ENCODE data around the gene CHTF18. TPM values are rescaled to one million over a fixed set of nuclear protein-coding genes. Genes with fewer than 3 reads are reported as not detected.

CHTF18 gene
- polyA plus RNA-seq, 2 donors, result 14.8 to 28.9 TPM

GRCh38 chr16:759110-759910 lies 29.1 kb upstream of the CHTF18 start:
- Histone ChIP-seq H3K27ac (ENCODE audit: low read depth in 2 of 2, low read length in 1 of 2) (peak overlapping the region; percentile 50 to 59), H3K36me3 (ENCODE audit: control insufficient read depth in 2 of 2, insufficient read depth in 2 of 2, low read length in 1 of 2) (no peaks in the 10 kb centered on the region), H3K4me3 (ENCODE audit: low read depth in 1 of 2, low read length in 2 of 2) (no peak overlapping the region), H3K9me3 (ENCODE audit: control insufficient read depth in 2 of 2, insufficient read depth in 1 of 2, low read depth in 1 of 2, low read length in 1 of 2) (no peaks in the 10 kb centered on the region), H3K27me3 (ENCODE audit: control insufficient read depth in 1 of 2, insufficient read depth in 2 of 2, low read length in 2 of 2) (no peaks in the 10 kb centered on the region), H3K4me1 (ENCODE audit: control insufficient read depth in 2 of 2, insufficient read depth in 2 of 2, low read length in 1 of 2) (peaks cover 0 to 5% of the 10 kb centered on the region in 2 donors)
- WGBS, 2 donors, result 68 to 70% methylated on average over 34 of the region's 34 CpGs

- Histone ChIP-seq H3K4me3 (ENCODE audit: low read depth in 1 of 2, low read length in 2 of 2) (no peak overlapping the region), H3K27ac (ENCODE audit: low read depth in 2 of 2, low read length in 1 of 2) (peak overlapping the region; percentile 50 to 59), H3K36me3 (ENCODE audit: control insufficient read depth in 2 of 2, insufficient read depth in 2 of 2, low read length in 1 of 2) (no peaks in the 10 kb centered on the region), H3K4me1 (ENCODE audit: control insufficient read depth in 2 of 2, insufficient read depth in 2 of 2, low read length in 1 of 2) (peaks cover 0 to 5% of the 10 kb centered on the region in 2 donors), H3K9me3 (ENCODE audit: control insufficient read depth in 2 of 2, insufficient read depth in 1 of 2, low read depth in 1 of 2, low read length in 1 of 2) (no peaks in the 10 kb centered on the region), H3K27me3 (ENCODE audit: control insufficient read depth in 1 of 2, insufficient read depth in 2 of 2, low read length in 2 of 2) (no peaks in the 10 kb centered on the region)
- 41 to 58% methylated on average over 15 of the region's 15 CpGs for WGBS, 2 donors
Measured at GRCh38 chr16:760065-760464, 28.4 kb upstream of the CHTF18 start.

GRCh38 chr16:760545-761343 lies 27.7 kb upstream of the CHTF18 start, which contains the start of gene MSLN:
MSLN (plus strand) TSS chr16:760734; CDS start chr16:762681, 1,947 bp downstream.
- Histone ChIP-seq H3K4me3 (ENCODE audit: low read depth in 1 of 2, low read length in 2 of 2) (no peak within 1 kb of the TSS), H3K9me3 (ENCODE audit: control insufficient read depth in 2 of 2, insufficient read depth in 1 of 2, low read depth in 1 of 2, low read length in 1 of 2) (no peaks in the 10 kb centered on the region), H3K27me3 (ENCODE audit: control insufficient read depth in 1 of 2, insufficient read depth in 2 of 2, low read length in 2 of 2) (no peaks in the 10 kb centered on the region), H3K4me1 (ENCODE audit: control insufficient read depth in 2 of 2, insufficient read depth in 2 of 2, low read length in 1 of 2) (peaks cover 0 to 5% of the 10 kb centered on the region in 2 donors), H3K27ac (ENCODE audit: low read depth in 2 of 2, low read length in 1 of 2) (peak within 1 kb of the TSS; percentile 50 to 59), H3K36me3 (ENCODE audit: control insufficient read depth in 2 of 2, insufficient read depth in 2 of 2, low read length in 1 of 2) (no peaks in the 10 kb centered on the region)
- 60 to 66% methylated on average over 34 to 37 of the region's 37 CpGs for WGBS, 2 donors

GRCh38 chr16:761625-762513 lies 26.6 kb upstream of the CHTF18 start:
- no peak overlapping the region for H3K4me3 ChIP-seq (ENCODE audit: low read depth in 1 of 2, low read length in 2 of 2)

DNA sequence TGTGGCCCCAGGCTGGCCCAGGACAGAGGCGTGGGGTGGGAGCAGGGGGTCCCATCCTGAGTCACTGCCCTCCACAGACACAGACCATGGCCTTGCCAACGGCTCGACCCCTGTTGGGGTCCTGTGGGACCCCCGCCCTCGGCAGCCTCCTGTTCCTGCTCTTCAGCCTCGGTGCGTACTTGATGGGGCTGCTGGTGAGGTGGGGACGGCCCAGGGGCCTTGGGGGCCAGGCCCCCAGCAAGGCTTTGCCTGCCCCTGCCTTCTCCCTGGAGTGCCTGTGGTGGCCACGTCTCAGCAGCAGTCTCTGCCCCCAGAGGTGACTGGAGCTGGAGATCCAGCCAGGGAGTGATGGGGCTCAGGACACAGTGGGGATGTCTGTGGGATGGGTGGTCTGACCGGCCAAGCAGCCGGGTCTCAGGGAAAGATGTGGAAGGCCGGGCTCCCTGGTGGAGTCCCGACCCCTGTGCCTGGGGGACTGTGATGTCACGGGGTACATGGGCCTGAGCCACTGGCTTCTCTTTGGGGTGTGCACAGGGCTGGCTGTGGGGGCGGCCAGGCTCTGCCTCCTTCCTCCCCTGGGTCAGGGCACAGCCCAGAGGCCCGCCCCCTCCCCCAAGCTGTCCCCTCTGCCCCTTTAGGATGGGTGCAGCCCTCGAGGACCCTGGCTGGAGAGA lies 25.7 kb upstream of the CHTF18 start:
- Histone ChIP-seq H3K4me1 (ENCODE audit: control insufficient read depth in 2 of 2, insufficient read depth in 2 of 2, low read length in 1 of 2) (peaks cover 2 to 5% of the 10 kb centered on the region in 2 donors), H3K27me3 (ENCODE audit: control insufficient read depth in 1 of 2, insufficient read depth in 2 of 2, low read length in 2 of 2) (no peaks in the 10 kb centered on the region), H3K9me3 (ENCODE audit: control insufficient read depth in 2 of 2, insufficient read depth in 1 of 2, low read depth in 1 of 2, low read length in 1 of 2) (no peaks in the 10 kb centered on the region), H3K4me3 (ENCODE audit: low read depth in 1 of 2, low read length in 2 of 2) (no peak overlapping the region), H3K36me3 (ENCODE audit: control insufficient read depth in 2 of 2, insufficient read depth in 2 of 2, low read length in 1 of 2) (no peaks in the 10 kb centered on the region), H3K27ac (ENCODE audit: low read depth in 2 of 2, low read length in 1 of 2) (no peak overlapping the region)
- WGBS, 2 donors, result 71 to 76% methylated on average over 17 of the region's 17 CpGs

More at GRCh38 chr16:761625-762513, 26.6 kb upstream of the CHTF18 start:
- 51 to 57% methylated on average over 22 of the region's 22 CpGs for WGBS, 2 donors
- Histone ChIP-seq H3K36me3 (ENCODE audit: control insufficient read depth in 2 of 2, insufficient read depth in 2 of 2, low read length in 1 of 2) (no peaks in the 10 kb centered on the region), H3K9me3 (ENCODE audit: control insufficient read depth in 2 of 2, insufficient read depth in 1 of 2, low read depth in 1 of 2, low read length in 1 of 2) (no peaks in the 10 kb centered on the region), H3K27ac (ENCODE audit: low read depth in 2 of 2, low read length in 1 of 2) (no peak overlapping the region), H3K27me3 (ENCODE audit: control insufficient read depth in 1 of 2, insufficient read depth in 2 of 2, low read length in 2 of 2) (no peaks in the 10 kb centered on the region), H3K4me1 (ENCODE audit: control insufficient read depth in 2 of 2, insufficient read depth in 2 of 2, low read length in 1 of 2) (peaks cover 0 to 5% of the 10 kb centered on the region in 2 donors)

- Histone ChIP-seq H3K27ac (ENCODE audit: low read depth in 2 of 2, low read length in 1 of 2) (no peak overlapping the region), H3K4me3 (ENCODE audit: low read depth in 1 of 2, low read length in 2 of 2) (no peak overlapping the region)
- 57 to 62% methylated on average over 20 to 21 of the region's 21 CpGs for WGBS, 2 donors
Measured at GRCh38 chr16:763369-764183, 24.8 kb upstream of the CHTF18 start.

DNA sequence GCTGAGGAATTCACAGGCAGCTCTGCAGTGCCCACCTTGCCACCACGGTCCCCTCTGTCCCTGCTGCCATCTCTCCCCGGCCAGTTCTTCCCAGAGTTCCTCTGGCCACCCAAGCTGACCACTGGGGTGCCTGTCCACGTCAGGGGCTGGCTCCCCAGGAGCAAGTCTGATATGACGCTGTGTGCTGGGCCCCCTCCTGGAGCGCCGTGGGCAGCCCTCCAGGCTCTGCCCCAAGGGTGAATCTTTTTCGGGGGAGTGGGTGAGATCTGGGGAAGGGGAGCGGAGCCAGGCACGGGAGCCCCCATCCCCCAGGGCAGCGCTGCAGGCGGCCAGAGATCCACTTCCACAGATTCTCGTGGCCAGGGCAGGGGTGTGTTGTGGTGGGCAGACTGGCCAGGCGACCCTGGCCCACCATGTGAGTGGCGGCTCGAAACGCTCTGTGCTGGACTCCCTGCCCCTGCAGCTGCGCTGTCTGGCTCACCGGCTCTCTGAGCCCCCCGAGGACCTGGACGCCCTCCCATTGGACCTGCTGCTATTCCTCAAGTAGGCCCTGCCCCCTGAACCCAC lies 24.2 kb upstream of the CHTF18 start:
- Histone ChIP-seq H3K4me1 (ENCODE audit: control insufficient read depth in 2 of 2, insufficient read depth in 2 of 2, low read length in 1 of 2) (peaks cover 2 to 9% of the 10 kb centered on the region in 2 donors), H3K4me3 (ENCODE audit: low read depth in 1 of 2, low read length in 2 of 2) (no peak overlapping the region), H3K27me3 (ENCODE audit: control insufficient read depth in 1 of 2, insufficient read depth in 2 of 2, low read length in 2 of 2) (no peaks in the 10 kb centered on the region), H3K9me3 (ENCODE audit: control insufficient read depth in 2 of 2, insufficient read depth in 1 of 2, low read depth in 1 of 2, low read length in 1 of 2) (no peaks in the 10 kb centered on the region), H3K36me3 (ENCODE audit: control insufficient read depth in 2 of 2, insufficient read depth in 2 of 2, low read length in 1 of 2) (no peaks in the 10 kb centered on the region), H3K27ac (ENCODE audit: low read depth in 2 of 2, low read length in 1 of 2) (no peak overlapping the region)
- WGBS, 2 donors, result 60 to 74% methylated on average over 20 of the region's 20 CpGs

More at GRCh38 chr16:763369-764183, 24.8 kb upstream of the CHTF18 start:
- H3K4me1 ChIP-seq (ENCODE audit: control insufficient read depth in 2 of 2, insufficient read depth in 2 of 2, low read length in 1 of 2), result peaks cover 2 to 7% of the 10 kb centered on the region in 2 donors
- no peaks in the 10 kb centered on the region for H3K36me3 ChIP-seq (ENCODE audit: control insufficient read depth in 2 of 2, insufficient read depth in 2 of 2, low read length in 1 of 2)
- no peaks in the 10 kb centered on the region for H3K27me3 ChIP-seq (ENCODE audit: control insufficient read depth in 1 of 2, insufficient read depth in 2 of 2, low read length in 2 of 2)
- no peaks in the 10 kb centered on the region for H3K9me3 ChIP-seq (ENCODE audit: control insufficient read depth in 2 of 2, insufficient read depth in 1 of 2, low read depth in 1 of 2, low read length in 1 of 2)

DNA sequence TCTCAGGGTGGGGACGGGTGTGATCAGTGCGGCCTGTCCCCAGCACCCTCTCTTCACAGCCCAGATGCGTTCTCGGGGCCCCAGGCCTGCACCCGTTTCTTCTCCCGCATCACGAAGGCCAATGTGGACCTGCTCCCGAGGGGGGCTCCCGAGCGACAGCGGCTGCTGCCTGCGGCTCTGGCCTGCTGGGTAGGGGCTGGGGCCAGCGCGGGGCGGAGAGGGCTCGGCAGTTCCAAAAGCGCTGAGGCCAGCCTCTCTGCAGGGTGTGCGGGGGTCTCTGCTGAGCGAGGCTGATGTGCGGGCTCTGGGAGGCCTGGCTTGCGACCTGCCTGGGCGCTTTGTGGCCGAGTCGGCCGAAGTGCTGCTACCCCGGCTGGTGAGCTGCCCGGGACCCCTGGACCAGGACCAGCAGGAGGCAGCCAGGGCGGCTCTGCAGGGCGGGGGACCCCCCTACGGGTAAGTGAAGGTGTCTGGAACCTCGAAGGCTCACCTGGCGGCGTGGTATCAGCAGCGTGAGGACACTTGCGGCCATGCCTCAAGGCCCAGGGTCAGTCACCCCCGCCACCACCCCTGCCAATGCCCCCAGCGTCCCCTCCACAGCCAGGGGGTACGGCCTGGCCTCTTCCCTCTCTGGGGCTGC lies 23.5 kb upstream of the CHTF18 start:
- Histone ChIP-seq H3K27ac (ENCODE audit: low read depth in 2 of 2, low read length in 1 of 2) (no peak overlapping the region), H3K27me3 (ENCODE audit: control insufficient read depth in 1 of 2, insufficient read depth in 2 of 2, low read length in 2 of 2) (no peaks in the 10 kb centered on the region), H3K9me3 (ENCODE audit: control insufficient read depth in 2 of 2, insufficient read depth in 1 of 2, low read depth in 1 of 2, low read length in 1 of 2) (no peaks in the 10 kb centered on the region), H3K4me3 (ENCODE audit: low read depth in 1 of 2, low read length in 2 of 2) (no peak overlapping the region), H3K36me3 (ENCODE audit: control insufficient read depth in 2 of 2, insufficient read depth in 2 of 2, low read length in 1 of 2) (no peaks in the 10 kb centered on the region), H3K4me1 (ENCODE audit: control insufficient read depth in 2 of 2, insufficient read depth in 2 of 2, low read length in 1 of 2) (peaks cover 2 to 8% of the 10 kb centered on the region in 2 donors)
- 77 to 84% methylated on average over 37 to 38 of the region's 38 CpGs for WGBS, 2 donors
